HL-60 (cell line): Measurements from ENCODE around the gene PTPRT.

Source experiments
- DNase-seq, 2 experiments: peaks; one replicate each; pipeline ENCODE4 v3.0.0-alpha.2; 2010 to 2020; ENCODE audit warnings: low read depth in 1 of 2, low spot score in 1 of 2
- H3K27ac ChIP-seq: fragments of 250-450 bp; sonication (Bioruptor Pico); replicated peaks from 2 replicates; pipeline ENCODE4 v1.5.1; 2020; ENCODE audit warnings: mild to moderate bottlenecking, moderate library complexity
- H3K27me3 ChIP-seq: fragments of 250-450 bp; sonication (Bioruptor Pico); 2 replicates; pipeline ENCODE4 v1.5.1; 2021; ENCODE audit warnings: mild to moderate bottlenecking, moderate library complexity; ENCODE audit not compliant: insufficient read depth, poor library complexity, severe bottlenecking
- H3K4me3 ChIP-seq: replicated peaks from 2 replicates; pipeline ENCODE4 v1.5.1; 2011; ENCODE audit warnings: mild to moderate bottlenecking, control low read depth, low read length; ENCODE audit not compliant: insufficient read depth
- GABPA ChIP-seq: IDR thresholded peaks from 2 replicates; pipeline ENCODE4 v1.6.1; 2012; ENCODE audit warnings: low read depth
- POLR2AphosphoS5 ChIP-seq: IDR thresholded peaks from 2 replicates; pipeline ENCODE4 v1.6.1; 2012; ENCODE audit warnings: low read depth
- SPI1 ChIP-seq: IDR thresholded peaks from 2 replicates; pipeline ENCODE4 v1.6.1; 2012; ENCODE audit warnings: low read depth, mild to moderate bottlenecking, borderline replicate concordance
- TF ChIP-seq, protein P1 (sequence below): IDR thresholded peaks from 2 replicates; pipeline ENCODE4 v1.6.1; 2012; ENCODE audit warnings: low read depth; ENCODE audit not compliant: insufficient replicate concordance
- TF ChIP-seq, protein P2 (sequence below): IDR thresholded peaks from one replicate; pipeline ENCODE4 v1.5.1; 2011; ENCODE audit warnings: low read length, control low read depth, inconsistent platforms; ENCODE audit not compliant: insufficient read depth

Gene PTPRT

DNA sequence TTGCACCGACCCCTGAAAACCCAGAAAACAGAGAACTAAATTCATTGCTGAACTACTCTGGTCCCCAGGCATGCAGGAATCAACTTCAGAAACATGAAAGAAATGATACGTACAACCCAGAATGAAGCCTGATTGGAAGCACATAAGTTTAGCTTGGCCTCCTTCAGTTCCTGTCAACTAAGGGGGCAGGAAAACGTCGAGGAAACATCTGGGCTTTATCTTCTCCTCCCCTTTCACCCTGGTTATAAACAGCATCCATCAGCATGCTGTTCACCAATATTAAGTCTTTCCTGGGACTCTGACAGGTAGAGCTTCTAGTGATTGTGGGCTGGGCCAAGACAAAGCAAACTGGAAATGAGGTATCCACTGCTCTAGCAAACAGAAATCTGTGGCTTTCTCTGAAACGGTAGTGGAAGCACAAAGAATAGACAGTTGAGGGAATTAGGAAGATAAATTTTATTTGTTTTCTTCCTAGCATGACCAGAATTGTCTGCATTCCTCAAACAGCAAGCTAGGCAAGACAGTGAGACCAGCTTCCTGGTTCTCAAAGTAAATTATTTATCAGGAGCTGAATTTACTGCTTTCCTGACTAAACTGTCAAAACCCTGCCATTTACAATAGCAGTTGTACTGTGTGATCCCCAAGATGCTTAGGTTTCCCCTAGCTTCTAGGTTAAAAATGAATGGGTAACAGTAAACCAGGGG, 134.4 kb downstream of the PTPRT start:
- no peak overlapping the region for H3K27ac ChIP-seq
- TF ChIP-seq POLR2AphosphoS5 (no peak), SPI1 (no peak), GABPA (no peak)
- TF ChIP-seq, protein P1, sequence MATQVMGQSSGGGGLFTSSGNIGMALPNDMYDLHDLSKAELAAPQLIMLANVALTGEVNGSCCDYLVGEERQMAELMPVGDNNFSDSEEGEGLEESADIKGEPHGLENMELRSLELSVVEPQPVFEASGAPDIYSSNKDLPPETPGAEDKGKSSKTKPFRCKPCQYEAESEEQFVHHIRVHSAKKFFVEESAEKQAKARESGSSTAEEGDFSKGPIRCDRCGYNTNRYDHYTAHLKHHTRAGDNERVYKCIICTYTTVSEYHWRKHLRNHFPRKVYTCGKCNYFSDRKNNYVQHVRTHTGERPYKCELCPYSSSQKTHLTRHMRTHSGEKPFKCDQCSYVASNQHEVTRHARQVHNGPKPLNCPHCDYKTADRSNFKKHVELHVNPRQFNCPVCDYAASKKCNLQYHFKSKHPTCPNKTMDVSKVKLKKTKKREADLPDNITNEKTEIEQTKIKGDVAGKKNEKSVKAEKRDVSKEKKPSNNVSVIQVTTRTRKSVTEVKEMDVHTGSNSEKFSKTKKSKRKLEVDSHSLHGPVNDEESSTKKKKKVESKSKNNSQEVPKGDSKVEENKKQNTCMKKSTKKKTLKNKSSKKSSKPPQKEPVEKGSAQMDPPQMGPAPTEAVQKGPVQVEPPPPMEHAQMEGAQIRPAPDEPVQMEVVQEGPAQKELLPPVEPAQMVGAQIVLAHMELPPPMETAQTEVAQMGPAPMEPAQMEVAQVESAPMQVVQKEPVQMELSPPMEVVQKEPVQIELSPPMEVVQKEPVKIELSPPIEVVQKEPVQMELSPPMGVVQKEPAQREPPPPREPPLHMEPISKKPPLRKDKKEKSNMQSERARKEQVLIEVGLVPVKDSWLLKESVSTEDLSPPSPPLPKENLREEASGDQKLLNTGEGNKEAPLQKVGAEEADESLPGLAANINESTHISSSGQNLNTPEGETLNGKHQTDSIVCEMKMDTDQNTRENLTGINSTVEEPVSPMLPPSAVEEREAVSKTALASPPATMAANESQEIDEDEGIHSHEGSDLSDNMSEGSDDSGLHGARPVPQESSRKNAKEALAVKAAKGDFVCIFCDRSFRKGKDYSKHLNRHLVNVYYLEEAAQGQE = no peak
- TF ChIP-seq, protein P2, sequence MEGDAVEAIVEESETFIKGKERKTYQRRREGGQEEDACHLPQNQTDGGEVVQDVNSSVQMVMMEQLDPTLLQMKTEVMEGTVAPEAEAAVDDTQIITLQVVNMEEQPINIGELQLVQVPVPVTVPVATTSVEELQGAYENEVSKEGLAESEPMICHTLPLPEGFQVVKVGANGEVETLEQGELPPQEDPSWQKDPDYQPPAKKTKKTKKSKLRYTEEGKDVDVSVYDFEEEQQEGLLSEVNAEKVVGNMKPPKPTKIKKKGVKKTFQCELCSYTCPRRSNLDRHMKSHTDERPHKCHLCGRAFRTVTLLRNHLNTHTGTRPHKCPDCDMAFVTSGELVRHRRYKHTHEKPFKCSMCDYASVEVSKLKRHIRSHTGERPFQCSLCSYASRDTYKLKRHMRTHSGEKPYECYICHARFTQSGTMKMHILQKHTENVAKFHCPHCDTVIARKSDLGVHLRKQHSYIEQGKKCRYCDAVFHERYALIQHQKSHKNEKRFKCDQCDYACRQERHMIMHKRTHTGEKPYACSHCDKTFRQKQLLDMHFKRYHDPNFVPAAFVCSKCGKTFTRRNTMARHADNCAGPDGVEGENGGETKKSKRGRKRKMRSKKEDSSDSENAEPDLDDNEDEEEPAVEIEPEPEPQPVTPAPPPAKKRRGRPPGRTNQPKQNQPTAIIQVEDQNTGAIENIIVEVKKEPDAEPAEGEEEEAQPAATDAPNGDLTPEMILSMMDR = no peak
- no peak overlapping the region for H3K4me3 ChIP-seq
- no peaks in the 10 kb centered on the region for H3K27me3 ChIP-seq
- DNase-seq = no peak

DNA sequence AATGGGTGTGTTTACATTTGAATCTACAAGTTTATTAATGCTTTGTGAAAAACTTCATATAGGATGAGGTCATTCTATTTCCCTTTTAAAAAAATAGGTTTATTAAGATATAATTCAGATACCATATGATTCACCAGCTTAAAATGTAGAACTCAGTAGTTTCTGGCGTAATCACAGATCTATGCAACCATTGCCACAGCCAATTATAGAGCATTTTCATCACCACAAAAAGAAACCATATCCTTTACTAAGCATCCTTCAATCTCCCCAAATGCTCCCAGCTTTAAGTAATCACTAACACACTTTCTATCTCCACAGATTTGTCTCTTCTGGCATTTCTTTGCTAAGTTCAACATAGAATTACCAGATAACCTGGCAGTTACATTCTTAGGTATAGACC, 137.2 kb downstream of the PTPRT start:
- H3K4me3 ChIP-seq = no peak overlapping the region
- DNase-seq = no peak
- no peaks in the 10 kb centered on the region for H3K27me3 ChIP-seq
- TF ChIP-seq SPI1 = no peak
- TF ChIP-seq, protein P1 = no peak
- no peak for TF ChIP-seq GABPA
- TF ChIP-seq POLR2AphosphoS5 = no peak
- TF ChIP-seq, protein P2 = no peak
- no peak overlapping the region for H3K27ac ChIP-seq

DNA sequence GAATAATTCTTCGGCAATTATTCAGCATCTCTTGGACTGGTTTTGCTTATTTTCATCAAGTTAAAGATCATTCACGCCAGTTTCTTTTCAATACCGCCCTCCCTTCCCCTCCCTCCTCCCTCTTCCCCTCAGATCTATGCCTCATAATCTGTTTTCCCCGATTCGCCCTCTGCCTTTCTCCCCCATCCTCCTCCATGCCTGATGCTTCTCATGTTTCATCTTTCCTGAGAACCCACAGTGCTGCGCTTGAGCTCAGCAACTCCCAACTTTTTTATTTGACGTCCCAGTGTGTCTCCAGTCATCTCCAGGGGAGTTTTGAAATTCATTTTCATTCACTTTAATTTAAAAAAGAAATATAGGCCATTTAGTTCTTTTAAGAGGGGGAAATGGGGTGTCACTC, 142.7 kb downstream of the PTPRT start:
- H3K27me3 ChIP-seq = no peaks in the 10 kb centered on the region
- no peak overlapping the region for H3K27ac ChIP-seq
- no peak overlapping the region for H3K4me3 ChIP-seq
- TF ChIP-seq, protein P1 = no peak
- TF ChIP-seq GABPA (no peak), SPI1 (no peak), POLR2AphosphoS5 (no peak)
- TF ChIP-seq, protein P2 = no peak
- DNase-seq = no peak
